ENCODE results near the gene RBM15.

DNA sequence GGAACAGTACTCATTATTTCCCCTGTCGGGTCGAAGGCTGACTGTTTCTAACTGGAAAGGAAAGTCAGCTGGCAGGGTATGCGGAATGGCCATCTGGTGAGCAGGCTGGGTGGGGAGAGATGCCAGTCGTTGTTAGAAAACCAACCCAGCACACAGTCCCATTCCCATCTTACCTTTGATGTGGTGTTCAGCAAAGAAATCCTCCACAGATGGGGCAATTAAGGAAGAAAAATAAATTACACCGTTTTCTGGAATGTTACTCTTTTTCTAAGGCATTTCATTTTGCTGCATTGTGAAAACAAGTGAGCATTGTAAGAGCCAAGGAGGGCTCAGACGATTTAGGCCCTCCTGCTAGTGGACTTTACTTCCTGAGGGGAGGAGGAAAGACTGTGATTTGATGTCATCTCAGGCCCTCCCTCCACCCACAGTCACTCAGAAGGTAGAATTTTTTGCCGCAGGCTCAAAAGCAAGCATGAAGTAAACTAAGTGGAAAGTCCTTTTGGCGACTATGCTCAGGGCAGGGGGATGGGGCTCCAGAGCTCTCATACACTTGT, 51.6 kb downstream of the RBM15 start, which contains the start of gene SLC16A4:
- TF ChIP-seq BHLHE40 (IDR thresholded peaks at IDR 0.05; ENCODE audit: low read depth, low read length) (no peak), POLR2A (IDR thresholded peaks at IDR 0.05; ENCODE audit: low read depth, low read length) (peak; percentile 31; the same call in 1 of the 2 replicates)
- TF ChIP-seq, protein P1, sequence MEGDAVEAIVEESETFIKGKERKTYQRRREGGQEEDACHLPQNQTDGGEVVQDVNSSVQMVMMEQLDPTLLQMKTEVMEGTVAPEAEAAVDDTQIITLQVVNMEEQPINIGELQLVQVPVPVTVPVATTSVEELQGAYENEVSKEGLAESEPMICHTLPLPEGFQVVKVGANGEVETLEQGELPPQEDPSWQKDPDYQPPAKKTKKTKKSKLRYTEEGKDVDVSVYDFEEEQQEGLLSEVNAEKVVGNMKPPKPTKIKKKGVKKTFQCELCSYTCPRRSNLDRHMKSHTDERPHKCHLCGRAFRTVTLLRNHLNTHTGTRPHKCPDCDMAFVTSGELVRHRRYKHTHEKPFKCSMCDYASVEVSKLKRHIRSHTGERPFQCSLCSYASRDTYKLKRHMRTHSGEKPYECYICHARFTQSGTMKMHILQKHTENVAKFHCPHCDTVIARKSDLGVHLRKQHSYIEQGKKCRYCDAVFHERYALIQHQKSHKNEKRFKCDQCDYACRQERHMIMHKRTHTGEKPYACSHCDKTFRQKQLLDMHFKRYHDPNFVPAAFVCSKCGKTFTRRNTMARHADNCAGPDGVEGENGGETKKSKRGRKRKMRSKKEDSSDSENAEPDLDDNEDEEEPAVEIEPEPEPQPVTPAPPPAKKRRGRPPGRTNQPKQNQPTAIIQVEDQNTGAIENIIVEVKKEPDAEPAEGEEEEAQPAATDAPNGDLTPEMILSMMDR (conservative IDR thresholded peaks at IDR 0.05; ENCODE audit: low read depth, low read length) = no peak

All from IMR-90 (cell line).